CD8-positive, alpha-beta memory T cell (primary cell): ENCODE measurements around the gene DTD1. TPM values are rescaled to one million over a fixed set of nuclear protein-coding genes. Genes with fewer than 3 reads are reported as not detected.

Experiments
- CTCF ChIA-PET: fragments of 350-600 bp; sonication (Branson Sonifier 250); formaldehyde crosslinking; loops from one replicate; lab custom pipeline; 2021; ENCODE audit warnings: antibody characterized with exemption; lab: Charles Lee
- POLR2A ChIA-PET: fragments of 350-600 bp; sonication (Branson Sonifier 250); formaldehyde crosslinking; loops from one replicate; lab custom pipeline; 2021; ENCODE audit warnings: antibody characterized with exemption; lab: Charles Lee
- DNase-seq, 5 donors: peaks; one replicate each; pipeline versions ENCODE4 v3.0.0 to v3.0.0-alpha.2; 2020 to 2022; ENCODE audit warnings: mixed read lengths in 1 of 5
- H3K27ac ChIP-seq: one replicate; pipeline ENCODE4 v1.7.0; 2013; ENCODE audit warnings: low read depth, mild to moderate bottlenecking, low read length, moderate library complexity
- H3K27me3 ChIP-seq: 2 replicates; pipeline ENCODE4 v1.7.0; 2013; ENCODE audit warnings: low read length, mild to moderate bottlenecking; ENCODE audit not compliant: insufficient read depth, poor library complexity, severe bottlenecking
- H3K36me3 ChIP-seq: 2 replicates; pipeline ENCODE4 v1.7.0; 2013; ENCODE audit warnings: mild to moderate bottlenecking, low read length, moderate library complexity; ENCODE audit not compliant: insufficient read depth
- H3K4me1 ChIP-seq: 2 replicates; pipeline ENCODE4 v1.7.0; 2013; ENCODE audit warnings: mild to moderate bottlenecking, low read length, moderate library complexity; ENCODE audit not compliant: insufficient read depth
- H3K4me3 ChIP-seq: 2 replicates; pipeline ENCODE4 v1.7.0; 2013; ENCODE audit warnings: mild to moderate bottlenecking, low read length
- H3K9me3 ChIP-seq: 2 replicates; pipeline ENCODE4 v1.7.0; 2013; ENCODE audit warnings: mild to moderate bottlenecking, low read length
- H3K27ac Mint-ChIP-seq, 8 donors: one replicate each; pipeline ENCODE4 v1.8.0; 2020 to 2021; ENCODE audit warnings: mixed read lengths in 8 of 8, mild to moderate bottlenecking in 6 of 8, inconsistent platforms in 3 of 8, moderate library complexity in 3 of 8
- H3K27me3 Mint-ChIP-seq, 2 donors: one replicate each; pipeline ENCODE4 v1.8.0; 2020 to 2021; ENCODE audit warnings: mixed read lengths in 2 of 2, mild to moderate bottlenecking in 1 of 2, moderate library complexity in 1 of 2
- H3K36me3 Mint-ChIP-seq, 3 donors: one replicate each; pipeline ENCODE4 v1.8.0; 2020 to 2021; ENCODE audit warnings: mixed read lengths in 3 of 3, inconsistent platforms in 1 of 3, mild to moderate bottlenecking in 1 of 3
- H3K4me1 Mint-ChIP-seq, 3 donors: one replicate each; pipeline ENCODE4 v1.8.0; 2020 to 2021; ENCODE audit warnings: mixed read lengths in 3 of 3, inconsistent platforms in 1 of 3, mild to moderate bottlenecking in 1 of 3
- H3K4me3 Mint-ChIP-seq, 7 donors: one replicate each; pipeline ENCODE4 v1.8.0; 2020 to 2021; ENCODE audit warnings: mixed read lengths in 7 of 7, mild to moderate bottlenecking in 6 of 7, moderate library complexity in 4 of 7, inconsistent platforms in 2 of 7
- H3K9me3 Mint-ChIP-seq, 5 donors: one replicate each; pipeline ENCODE4 v1.8.0; 2020 to 2022; ENCODE audit warnings: mixed read lengths in 5 of 5, mild to moderate bottlenecking in 3 of 5, moderate library complexity in 2 of 5, inconsistent platforms in 1 of 5
- polyA plus RNA-seq: library from polyadenylated mRNA; unstranded; fragments of 300-500 nt; fragmentation: Illumina TruSeq; gene quantifications from one replicate; pipeline ENCODE4 v1.2.3, GENCODE V29; 2021
- total RNA-seq, 2 experiments: library from RNA; stranded (reverse); gene quantifications; one replicate each; pipeline ENCODE4 v1.2.3, GENCODE V29; 2021

DTD1 gene
- total and polyA plus RNA-seq, 3 experiments from 2014 or later, result 59.6 to 60.8 (median 60.2) TPM

GRCh38 chr20:18808712-18809111 is 220.9 kb downstream of the DTD1 start:
- CTCF ChIA-PET, result no interaction called here
- H3K4me3 ChIP-seq, result no peak overlapping the region
- DNase-seq, result no peak
- peaks cover 18% of the 10 kb centered on the region for H3K4me1 ChIP-seq
- H3K9me3 ChIP-seq, result no peaks in the 10 kb centered on the region
- no peak overlapping the region for H3K4me3 Mint-ChIP-seq
- H3K27me3 Mint-ChIP-seq, result peaks cover 1 to 33% of the 10 kb centered on the region in 2 donors
- H3K27ac ChIP-seq, result no peak overlapping the region
- H3K36me3 ChIP-seq, result no peaks in the 10 kb centered on the region
- H3K27me3 ChIP-seq, result no peaks in the 10 kb centered on the region
- POLR2A ChIA-PET, result no interaction called here
- peak overlapping the region in 1 of 8 donors; percentile 65 for H3K27ac Mint-ChIP-seq
- H3K4me1 Mint-ChIP-seq, result peaks cover 2 to 6% (median 4%) of the 10 kb centered on the region in 3 donors
- H3K36me3 Mint-ChIP-seq, result no peaks in the 10 kb centered on the region
- H3K9me3 Mint-ChIP-seq, result no peaks in the 10 kb centered on the region

DNA sequence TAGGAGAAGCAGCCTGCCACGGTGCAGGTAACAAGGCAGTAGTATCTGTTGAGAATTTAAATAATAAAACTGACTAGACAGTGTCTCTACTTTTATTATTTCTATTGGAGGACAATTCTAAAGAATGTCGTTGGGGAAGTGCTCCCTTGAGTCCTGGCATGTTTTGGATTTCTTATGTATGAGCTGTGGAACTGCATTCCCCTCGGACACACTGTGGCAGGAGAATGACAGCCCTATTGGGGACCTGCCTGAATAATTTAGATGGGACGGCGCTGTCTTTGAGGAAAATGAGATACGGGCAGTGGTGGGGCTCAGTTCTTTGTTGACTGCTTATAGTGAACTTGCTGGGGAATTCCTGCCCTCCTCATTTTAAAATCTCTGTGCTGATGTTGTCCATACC is 223.3 kb downstream of the DTD1 start:
- ChIA-PET POLR2A (no interaction called here), CTCF (no interaction called here)
- Histone ChIP-seq H3K27ac (no peak overlapping the region), H3K27me3 (no peaks in the 10 kb centered on the region), H3K4me3 (no peak overlapping the region), H3K9me3 (no peaks in the 10 kb centered on the region), H3K4me1 (peaks cover 5% of the 10 kb centered on the region), H3K36me3 (no peaks in the 10 kb centered on the region)
- no peak overlapping the region for H3K27ac Mint-ChIP-seq
- no peaks in the 10 kb centered on the region for H3K4me1 Mint-ChIP-seq
- DNase-seq, result no peak
- no peaks in the 10 kb centered on the region for H3K9me3 Mint-ChIP-seq
- H3K4me3 Mint-ChIP-seq, result no peak overlapping the region
- H3K36me3 Mint-ChIP-seq, result no peaks in the 10 kb centered on the region
- peaks cover 7 to 34% of the 10 kb centered on the region in 2 donors for H3K27me3 Mint-ChIP-seq

GRCh38 chr20:18811904-18812303 is 224.1 kb downstream of the DTD1 start:
- Mint-ChIP-seq H3K36me3 (no peaks in the 10 kb centered on the region), H3K27me3 (peaks cover 6 to 34% of the 10 kb centered on the region in 2 donors), H3K4me3 (no peak overlapping the region), H3K27ac (no peak overlapping the region), H3K4me1 (no peaks in the 10 kb centered on the region), H3K9me3 (no peaks in the 10 kb centered on the region)
- ChIA-PET POLR2A (no interaction called here), CTCF (no interaction called here)
- Histone ChIP-seq H3K9me3 (no peaks in the 10 kb centered on the region), H3K27me3 (no peaks in the 10 kb centered on the region), H3K4me3 (no peak overlapping the region), H3K4me1 (no peaks in the 10 kb centered on the region), H3K27ac (no peak overlapping the region), H3K36me3 (no peaks in the 10 kb centered on the region)
- no peak for DNase-seq

DNA sequence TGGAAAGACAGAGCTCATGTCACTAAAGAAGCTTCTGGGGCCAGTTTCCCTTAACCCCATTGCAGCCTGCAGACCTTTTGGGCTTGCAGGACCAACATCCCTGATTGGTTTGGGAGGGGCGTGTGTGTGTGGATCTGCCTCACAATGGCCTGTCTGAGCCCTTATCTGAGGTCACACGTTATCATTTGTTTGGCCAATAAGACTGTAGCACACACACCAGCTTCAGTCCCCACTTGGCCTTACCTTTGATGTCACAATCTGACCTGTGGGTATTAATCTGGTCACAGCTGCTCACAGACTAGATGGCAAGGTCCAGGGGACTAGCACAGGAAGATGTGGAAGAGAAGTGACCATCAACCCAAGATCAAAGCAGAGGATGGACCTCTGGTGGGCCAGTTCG is 225.6 kb downstream of the DTD1 start, which contains the start of gene SCP2D1:
Gene SCP2D1, plus strand, starts transcription at position 301 of the 400 bp plus-strand sequence. Its CDS starts 33 bp downstream, at position 334.
- H3K27me3 Mint-ChIP-seq, result peaks cover 6 to 28% of the 10 kb centered on the region in 2 donors
- Histone ChIP-seq H3K4me1 (no peaks in the 10 kb centered on the region), H3K9me3 (no peaks in the 10 kb centered on the region), H3K27ac (no peak within 1 kb of the TSS), H3K4me3 (no peak within 1 kb of the TSS), H3K36me3 (no peaks in the 10 kb centered on the region), H3K27me3 (no peaks in the 10 kb centered on the region)
- H3K27ac Mint-ChIP-seq, result no peak within 1 kb of the TSS
- DNase-seq, result no peak
- CTCF ChIA-PET, result no interaction called here
- POLR2A ChIA-PET, result no interaction called here
- H3K9me3 Mint-ChIP-seq, result no peaks in the 10 kb centered on the region
- no peak within 1 kb of the TSS for H3K4me3 Mint-ChIP-seq
- no peaks in the 10 kb centered on the region for H3K36me3 Mint-ChIP-seq
- H3K4me1 Mint-ChIP-seq, result no peaks in the 10 kb centered on the region

- no peak for DNase-seq
- Histone ChIP-seq H3K27me3 (no peaks in the 10 kb centered on the region), H3K4me1 (no peaks in the 10 kb centered on the region), H3K27ac (no peak overlapping the region), H3K4me3 (no peak overlapping the region), H3K9me3 (no peaks in the 10 kb centered on the region), H3K36me3 (no peaks in the 10 kb centered on the region)
- no peaks in the 10 kb centered on the region for H3K9me3 Mint-ChIP-seq
- H3K27me3 Mint-ChIP-seq, result peaks cover 10 to 20% of the 10 kb centered on the region in 2 donors
- POLR2A ChIA-PET, result no interaction called here
- H3K36me3 Mint-ChIP-seq, result no peaks in the 10 kb centered on the region
- CTCF ChIA-PET, result no interaction called here
- H3K27ac Mint-ChIP-seq, result no peak overlapping the region
- H3K4me1 Mint-ChIP-seq, result no peaks in the 10 kb centered on the region
- H3K4me3 Mint-ChIP-seq, result no peak overlapping the region
Observed at GRCh38 chr20:18815194-18815942, 227.5 kb downstream of the DTD1 start.

Other genes starting within 250 kb of the DTD1 start
- 1 to 10 TPM; 2.8 to 3.1 TPM for gene DZANK1, start 121.0 kb upstream of the DTD1 start, total RNA-seq
- gene DZANK1, start 121.0 kb upstream of the DTD1 start, polyA plus RNA-seq, result 1.7 TPM
- 10 to 100 TPM; 17.3 to 18.0 TPM for gene POLR3F, start 120.7 kb upstream of the DTD1 start, total RNA-seq
- gene POLR3F, start 120.7 kb upstream of the DTD1 start, polyA plus RNA-seq, result 8.2 TPM
- 10 to 100 TPM; 18.1 to 20.4 TPM for gene RBBP9, start 90.8 kb upstream of the DTD1 start, total RNA-seq
- gene RBBP9, start 90.8 kb upstream of the DTD1 start, polyA plus RNA-seq, result 7.9 TPM
- gene SEC23B, start 80.1 kb upstream of the DTD1 start, total RNA-seq, result 100 to 1,000 TPM; 103 to 105 TPM
- gene SEC23B, start 80.1 kb upstream of the DTD1 start, polyA plus RNA-seq, result 51.1 TPM
- 10 to 100 TPM; 45.2 to 47.1 TPM for gene SMIM26, start 20.6 kb upstream of the DTD1 start, total RNA-seq
- gene SMIM26, start 20.6 kb upstream of the DTD1 start, polyA plus RNA-seq, result 187 TPM
- not detected for gene SCP2D1, start 225.7 kb downstream of the DTD1 start, total RNA-seq
- gene SCP2D1, start 225.7 kb downstream of the DTD1 start, polyA plus RNA-seq, result not detected